ENCODE measurements around the gene L3MBTL4. TPM values are rescaled to one million over a fixed set of nuclear protein-coding genes. Genes with fewer than 3 reads are reported as not detected.

L3MBTL4 gene
- total and polyA plus RNA-seq, 10 donors: 1.1 to 21.0 (median 12.7) TPM

- intact Hi-C loops (cut with DNase I; ENCODE audit: low total_unique reads): no loop called here
- Histone ChIP-seq H3K9me3 (no peaks in the 10 kb centered on the region), H3K4me1 (no peaks in the 10 kb centered on the region), H3K27ac (no peak overlapping the region), H3K36me3 (peaks cover 0 to 9% (median 0%) of the 10 kb centered on the region in 6 donors), H3K27me3 (replicated peaks in 1 of 7) (no peaks in the 10 kb centered on the region), H3K4me3 (no peak overlapping the region)
- TF ChIP-seq POLR2A (IDR thresholded peaks at IDR 0.05): no peak
- TF ChIP-seq POLR2AphosphoS5 (IDR thresholded peaks at IDR 0.05): no peak
- TF ChIP-seq, protein P1, sequence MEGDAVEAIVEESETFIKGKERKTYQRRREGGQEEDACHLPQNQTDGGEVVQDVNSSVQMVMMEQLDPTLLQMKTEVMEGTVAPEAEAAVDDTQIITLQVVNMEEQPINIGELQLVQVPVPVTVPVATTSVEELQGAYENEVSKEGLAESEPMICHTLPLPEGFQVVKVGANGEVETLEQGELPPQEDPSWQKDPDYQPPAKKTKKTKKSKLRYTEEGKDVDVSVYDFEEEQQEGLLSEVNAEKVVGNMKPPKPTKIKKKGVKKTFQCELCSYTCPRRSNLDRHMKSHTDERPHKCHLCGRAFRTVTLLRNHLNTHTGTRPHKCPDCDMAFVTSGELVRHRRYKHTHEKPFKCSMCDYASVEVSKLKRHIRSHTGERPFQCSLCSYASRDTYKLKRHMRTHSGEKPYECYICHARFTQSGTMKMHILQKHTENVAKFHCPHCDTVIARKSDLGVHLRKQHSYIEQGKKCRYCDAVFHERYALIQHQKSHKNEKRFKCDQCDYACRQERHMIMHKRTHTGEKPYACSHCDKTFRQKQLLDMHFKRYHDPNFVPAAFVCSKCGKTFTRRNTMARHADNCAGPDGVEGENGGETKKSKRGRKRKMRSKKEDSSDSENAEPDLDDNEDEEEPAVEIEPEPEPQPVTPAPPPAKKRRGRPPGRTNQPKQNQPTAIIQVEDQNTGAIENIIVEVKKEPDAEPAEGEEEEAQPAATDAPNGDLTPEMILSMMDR (IDR thresholded peaks at IDR 0.05 in 8 of 11, conservative IDR thresholded peaks at IDR 0.05 in 3 of 11): no peak
- WGBS, 5 donors: 80 to 86% (median 80%) methylated on average over 18 of the region's 18 CpGs
- no peak for DNase-seq
Measured at GRCh38 chr18:6271585-6271984, 143.1 kb downstream of the L3MBTL4 start.

DNA sequence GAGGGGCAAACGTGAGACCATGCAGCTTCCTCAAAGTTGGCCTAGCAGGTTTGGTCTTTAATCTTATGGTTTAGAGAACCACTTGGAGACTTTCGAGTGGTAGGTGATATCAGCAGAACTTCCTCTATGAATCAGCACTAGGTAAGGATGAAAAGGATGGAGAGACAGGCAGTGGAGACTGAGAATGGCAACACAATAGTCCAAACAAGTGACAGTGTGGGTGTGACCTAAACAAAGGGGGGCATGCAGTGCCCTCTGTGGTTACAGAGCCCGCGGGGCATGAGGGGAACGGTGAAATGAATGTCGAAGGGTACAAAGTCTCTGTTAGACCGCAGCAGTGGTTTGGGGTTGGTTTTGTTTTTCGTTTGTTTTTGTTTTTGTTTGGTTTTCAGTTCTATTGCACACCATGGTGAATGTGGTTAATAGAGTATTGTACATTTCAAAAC, 143.9 kb downstream of the L3MBTL4 start:
- intact Hi-C loops (cut with DNase I; ENCODE audit: low total_unique reads): no loop called here
- Histone ChIP-seq H3K4me1 (no peaks in the 10 kb centered on the region), H3K27me3 (replicated peaks in 1 of 7) (no peaks in the 10 kb centered on the region), H3K4me3 (no peak overlapping the region), H3K27ac (no peak overlapping the region), H3K36me3 (peaks cover 0 to 9% (median 0%) of the 10 kb centered on the region in 6 donors), H3K9me3 (no peaks in the 10 kb centered on the region)
- WGBS, 5 donors: 64 to 69% (median 66%) methylated on average over 8 of the region's 8 CpGs
- DNase-seq: no peak
- TF ChIP-seq POLR2AphosphoS5 (IDR thresholded peaks at IDR 0.05): no peak
- TF ChIP-seq POLR2A (IDR thresholded peaks at IDR 0.05): no peak
- TF ChIP-seq, protein P1 (IDR thresholded peaks at IDR 0.05 in 8 of 11, conservative IDR thresholded peaks at IDR 0.05 in 3 of 11): no peak

GRCh38 chr18:6269660-6270332, 144.9 kb downstream of the L3MBTL4 start:
- intact Hi-C loops (cut with DNase I; ENCODE audit: low total_unique reads): no loop called here
- no peaks in the 10 kb centered on the region for H3K9me3 ChIP-seq
- no peak overlapping the region for H3K27ac ChIP-seq

DNA sequence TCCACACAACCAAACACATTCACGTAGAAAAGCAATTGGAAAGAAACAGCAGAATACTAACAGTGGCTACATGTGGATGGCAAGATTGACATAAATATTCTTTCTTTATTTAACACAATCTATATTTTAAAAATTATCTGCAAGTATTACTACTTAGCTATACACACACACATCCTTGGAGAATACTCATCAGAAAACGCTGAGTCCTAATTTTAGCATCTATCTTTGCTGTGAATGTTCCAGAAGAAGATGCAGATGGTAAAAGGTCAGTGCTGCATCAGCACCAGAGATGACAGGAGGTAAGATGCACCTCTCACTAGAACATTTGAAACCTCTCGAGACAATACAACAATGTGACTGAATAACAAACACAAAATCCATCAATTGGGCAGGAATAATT, 148.5 kb downstream of the L3MBTL4 start:
- H3K27me3 ChIP-seq (replicated peaks in 1 of 7): no peaks in the 10 kb centered on the region
- DNase-seq: no peak
- intact Hi-C loops (cut with DNase I; ENCODE audit: low total_unique reads): no loop called here
- 83 to 93% (median 89%) methylated on average over 3 of the region's 3 CpGs for WGBS, 5 donors
- peaks cover 0 to 25% (median 1%) of the 10 kb centered on the region in 6 donors for H3K36me3 ChIP-seq
- no peaks in the 10 kb centered on the region for H3K4me1 ChIP-seq
- H3K4me3 ChIP-seq: no peak overlapping the region
- peaks cover 0 to 8% (median 0%) of the 10 kb centered on the region in 8 donors for H3K9me3 ChIP-seq
- no peak overlapping the region for H3K27ac ChIP-seq
- TF ChIP-seq POLR2A (IDR thresholded peaks at IDR 0.05) (no peak), POLR2AphosphoS5 (IDR thresholded peaks at IDR 0.05) (no peak)
- TF ChIP-seq, protein P1 (IDR thresholded peaks at IDR 0.05 in 8 of 11, conservative IDR thresholded peaks at IDR 0.05 in 3 of 11): no peak

More at GRCh38 chr18:6269660-6270332, 144.9 kb downstream of the L3MBTL4 start:
- 68 to 78% (median 74%) methylated on average over 12 of the region's 12 CpGs for WGBS, 5 donors
- TF ChIP-seq POLR2AphosphoS5 (IDR thresholded peaks at IDR 0.05) (no peak), POLR2A (IDR thresholded peaks at IDR 0.05) (no peak)
- TF ChIP-seq, protein P1 (IDR thresholded peaks at IDR 0.05 in 8 of 11, conservative IDR thresholded peaks at IDR 0.05 in 3 of 11): no peak
- Histone ChIP-seq H3K36me3 (peaks cover 0 to 4% (median 0%) of the 10 kb centered on the region in 6 donors), H3K4me1 (no peaks in the 10 kb centered on the region), H3K4me3 (no peak overlapping the region), H3K27me3 (replicated peaks in 1 of 7) (no peaks in the 10 kb centered on the region)
- DNase-seq: no peak

All from spleen (tissue), 11 donors.